Fibroblast of upper back skin (primary cell): ENCODE measurements around the gene ARHGEF11.

Source experiments
- DNase-seq: peaks from one replicate; pipeline ENCODE4 v3.0.0-alpha.2; 2013

The ARHGEF11 gene

DNA sequence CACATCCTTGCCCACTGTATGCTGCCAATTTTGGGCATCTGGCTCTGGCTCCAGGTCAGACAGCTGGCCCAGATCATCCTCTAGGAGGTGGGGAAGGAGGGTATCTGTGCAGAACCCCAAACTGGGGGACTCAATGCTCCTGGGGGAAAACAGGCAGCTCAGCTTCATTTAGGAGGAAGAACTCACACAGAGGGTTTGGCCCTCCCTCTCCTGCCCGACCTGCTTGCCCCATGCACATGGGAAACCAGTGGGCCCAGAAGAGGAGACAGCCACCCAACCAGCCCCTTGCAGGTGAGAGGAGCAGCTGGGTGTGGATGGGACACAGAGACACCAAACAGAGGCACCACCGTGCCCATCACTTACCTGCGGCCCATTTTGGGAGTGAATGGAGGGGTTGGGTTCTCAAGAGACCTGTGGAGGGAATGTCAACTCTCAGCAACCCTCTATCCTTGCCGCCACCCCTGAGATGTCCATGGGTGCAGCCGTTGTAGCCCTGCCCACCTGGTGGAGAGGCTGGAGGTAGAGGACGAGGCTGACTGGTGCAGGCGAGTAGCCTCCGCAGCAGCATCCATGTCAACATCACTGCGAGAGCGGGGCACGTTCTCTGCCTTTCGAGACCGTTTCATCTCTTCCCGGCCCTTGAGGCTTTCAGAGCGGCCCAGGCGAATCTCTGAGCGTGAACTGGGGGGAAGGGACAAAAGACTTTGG lies 97.6 kb downstream of the ARHGEF11 start:
- DNase-seq, result no peak

DNA sequence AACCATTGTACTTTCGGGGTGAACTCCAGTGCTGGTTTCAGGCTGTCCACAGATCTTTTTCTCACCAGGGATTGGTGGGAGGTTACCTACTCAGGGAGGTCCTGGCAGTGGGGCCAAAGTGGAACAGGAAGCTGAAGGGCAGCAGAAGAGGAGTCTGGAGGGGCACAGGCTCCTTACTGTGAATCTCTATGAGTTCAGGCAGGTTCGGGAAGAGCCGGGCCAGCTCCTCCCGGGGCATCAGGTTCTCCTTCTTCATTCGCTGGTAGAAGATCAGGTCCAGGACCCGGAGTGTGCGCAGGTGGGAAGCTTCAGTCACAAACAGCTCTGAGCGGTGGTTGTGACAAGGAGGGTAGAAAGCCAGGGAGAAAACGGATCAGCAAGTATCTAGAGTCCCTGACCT lies 98.4 kb downstream of the ARHGEF11 start:
- DNase-seq, result no peak

DNA sequence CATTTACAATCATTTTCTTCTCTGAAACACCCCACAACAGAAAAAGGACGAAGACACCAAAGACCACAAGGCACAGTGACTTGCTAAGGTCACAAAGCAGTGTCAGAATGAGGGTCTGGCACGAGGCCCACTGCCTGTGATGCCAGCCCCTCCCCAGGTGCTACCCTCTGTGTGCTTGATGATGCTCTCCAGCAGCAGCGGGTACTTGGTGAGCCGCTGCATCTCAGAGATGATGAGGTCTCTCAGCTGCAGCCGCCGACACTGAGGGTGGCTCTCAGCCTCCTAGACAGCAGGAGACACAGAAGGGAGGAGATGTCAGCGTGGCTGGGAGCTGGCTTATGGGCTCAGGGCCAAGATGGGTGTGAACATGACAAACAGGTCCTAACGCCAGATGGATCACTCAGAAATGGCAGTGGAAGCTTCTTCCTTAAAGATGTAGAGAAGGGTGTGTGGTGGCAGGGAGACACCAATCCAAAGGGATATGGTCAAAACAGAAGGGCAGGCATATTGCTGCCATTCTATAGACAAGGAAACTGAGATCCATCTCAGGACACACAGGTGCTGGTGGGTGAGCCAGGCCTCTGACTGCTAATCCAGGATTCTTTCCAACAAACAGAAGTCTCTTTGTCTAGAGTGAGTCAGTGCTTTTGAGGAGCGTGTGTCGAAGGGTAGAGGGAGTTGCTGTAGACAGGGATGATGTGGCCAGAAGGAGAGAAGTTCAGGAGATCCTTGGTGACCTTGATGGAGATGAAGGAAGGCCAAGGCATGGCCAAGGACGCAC lies 99.5 kb downstream of the ARHGEF11 start:
- DNase-seq, result no peak

DNA sequence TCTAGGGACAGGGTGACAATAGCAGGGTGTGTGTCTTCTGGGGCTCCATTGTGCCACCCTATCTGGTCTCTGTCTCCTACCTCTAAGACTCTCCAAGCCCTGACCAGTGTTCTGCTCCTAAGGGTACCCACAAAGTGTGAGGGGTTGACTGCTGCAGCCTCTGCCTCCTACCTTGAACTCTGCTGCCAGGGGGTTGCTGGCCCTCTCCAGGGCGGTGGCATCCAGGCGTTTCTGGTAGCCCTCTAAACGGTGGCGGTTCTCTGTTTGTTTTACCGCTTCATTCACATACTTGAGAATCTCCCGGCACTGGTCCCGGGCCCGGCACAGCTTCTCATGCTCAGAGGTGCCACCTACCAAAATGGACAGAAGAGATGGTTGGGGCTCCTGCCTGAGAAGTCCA lies 100.7 kb downstream of the ARHGEF11 start:
- DNase-seq, result no peak

DNA sequence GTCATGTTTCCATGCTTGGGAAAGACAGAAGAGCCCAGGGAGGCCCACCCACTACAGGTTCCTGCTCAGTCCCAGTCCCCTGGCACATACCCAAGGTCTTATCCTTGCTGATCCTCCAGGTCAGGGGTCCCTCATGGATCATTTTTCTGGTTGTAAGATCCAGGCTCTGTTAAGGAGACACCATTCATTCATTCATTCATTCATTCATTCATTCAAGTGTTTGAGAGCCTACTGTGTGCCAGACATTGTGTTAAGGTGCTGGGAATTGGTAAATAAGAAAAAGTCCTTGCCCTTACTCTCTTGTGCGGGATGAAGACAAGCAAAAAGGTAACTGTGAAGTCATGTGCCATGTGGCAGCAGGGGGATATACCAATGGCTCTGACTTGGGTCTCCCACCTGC lies 101.3 kb downstream of the ARHGEF11 start:
- no peak for DNase-seq

DNA sequence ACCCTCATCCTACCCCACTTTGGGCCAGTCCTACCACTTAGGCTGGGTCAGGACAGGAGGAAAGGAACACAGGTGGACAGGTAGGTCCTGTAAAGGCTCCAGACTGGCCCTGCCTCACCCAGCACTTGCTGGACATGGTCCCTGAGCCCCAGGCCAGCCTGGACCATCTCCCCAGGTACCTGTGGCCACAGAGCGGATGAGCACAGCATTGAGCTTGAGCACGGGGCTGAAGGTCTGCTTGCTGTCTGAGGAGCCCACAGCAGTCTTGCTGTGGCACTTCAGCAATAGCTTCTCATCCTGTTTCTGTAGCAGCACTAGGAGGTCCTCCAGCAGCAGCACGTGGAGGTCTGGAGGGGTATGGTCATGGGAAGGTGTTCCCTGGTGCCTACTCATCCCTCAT lies 101.8 kb downstream of the ARHGEF11 start:
- no peak for DNase-seq

DNA sequence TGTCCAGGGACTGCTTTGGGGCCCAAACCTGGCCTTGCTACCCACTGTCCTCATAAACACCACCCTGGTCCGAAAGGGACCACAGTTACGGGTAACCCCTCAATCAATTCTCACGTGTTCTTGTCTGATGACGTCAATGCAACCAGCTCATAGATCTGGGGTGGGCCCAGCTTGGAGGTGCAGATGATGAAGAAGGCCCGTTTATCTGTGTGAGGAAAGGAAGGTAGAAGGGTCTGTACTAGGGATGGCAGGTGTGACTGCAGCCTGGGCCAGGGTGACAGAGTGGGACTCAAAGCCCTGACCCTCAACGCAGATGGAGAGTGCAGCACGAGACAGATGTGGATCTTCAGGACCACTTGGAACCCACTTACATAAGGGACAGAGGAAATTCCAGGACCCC lies 103.0 kb downstream of the ARHGEF11 start:
- no peak for DNase-seq

DNA sequence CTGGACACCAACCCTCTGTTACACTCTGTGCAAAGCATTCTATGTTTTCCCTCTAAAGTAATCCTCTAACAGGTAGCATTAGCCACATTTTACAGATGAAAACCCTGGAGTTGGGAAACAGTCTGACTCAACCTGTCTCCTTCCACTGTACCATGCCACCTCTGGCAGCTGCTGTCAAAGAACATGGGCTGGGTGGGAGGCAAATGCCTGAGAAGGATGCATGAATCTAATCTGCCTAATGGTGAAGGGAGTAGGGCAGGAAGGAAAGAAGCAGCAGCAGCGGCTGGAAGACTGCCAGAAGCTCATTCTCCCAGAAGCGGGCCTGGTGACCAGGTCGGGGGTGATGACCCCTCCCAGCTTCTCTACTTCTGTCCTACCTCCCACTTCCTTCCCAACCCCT lies 103.4 kb downstream of the ARHGEF11 start:
- no peak for DNase-seq

DNA sequence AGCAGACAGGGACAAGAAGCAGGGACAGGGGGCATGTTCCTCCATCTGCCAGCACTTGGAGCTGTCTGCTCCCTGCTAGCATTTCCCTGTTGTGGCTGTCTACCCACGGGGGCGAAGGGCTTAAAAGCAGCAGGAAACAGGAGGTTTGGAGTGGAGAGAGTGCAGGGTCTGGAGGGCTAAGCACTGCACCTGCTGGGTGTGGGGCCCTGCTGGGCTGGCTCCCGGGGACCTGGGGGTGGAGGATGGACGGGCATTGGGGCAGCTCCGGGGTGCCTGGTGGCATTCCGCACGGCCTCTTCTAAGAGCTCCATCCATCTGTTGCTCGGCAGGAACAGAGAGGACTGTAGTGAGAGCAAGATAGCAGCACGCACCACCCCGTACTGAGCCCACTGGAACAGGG lies 103.9 kb downstream of the ARHGEF11 start:
- no peak for DNase-seq

DNA sequence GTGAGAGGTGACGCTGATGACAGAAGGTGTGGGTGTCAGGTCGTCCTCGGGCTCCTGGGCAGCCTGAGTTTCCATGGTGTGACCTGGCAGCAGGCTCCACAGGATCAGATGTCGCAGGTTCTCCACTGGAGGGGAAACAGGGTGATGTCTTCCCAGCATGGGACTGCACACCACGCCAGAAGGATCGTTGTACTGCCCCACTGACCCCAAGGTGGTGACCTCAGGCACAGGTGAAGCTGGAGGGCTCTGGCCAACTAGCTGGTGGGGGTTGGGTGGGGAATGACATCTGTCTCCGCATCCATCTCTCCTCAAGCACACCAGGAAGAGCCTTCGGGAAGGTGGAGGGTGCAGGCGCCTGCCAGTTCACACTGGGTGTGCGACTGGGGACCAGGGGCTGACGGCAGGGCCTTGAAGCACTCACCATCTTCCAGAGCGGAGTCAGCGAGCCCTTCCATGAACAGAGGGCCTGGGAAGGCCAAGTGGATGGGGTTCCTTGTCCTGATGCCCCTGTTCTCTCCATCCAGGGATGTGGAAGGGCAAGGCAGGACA lies 105.7 kb downstream of the ARHGEF11 start:
- no peak for DNase-seq

DNA sequence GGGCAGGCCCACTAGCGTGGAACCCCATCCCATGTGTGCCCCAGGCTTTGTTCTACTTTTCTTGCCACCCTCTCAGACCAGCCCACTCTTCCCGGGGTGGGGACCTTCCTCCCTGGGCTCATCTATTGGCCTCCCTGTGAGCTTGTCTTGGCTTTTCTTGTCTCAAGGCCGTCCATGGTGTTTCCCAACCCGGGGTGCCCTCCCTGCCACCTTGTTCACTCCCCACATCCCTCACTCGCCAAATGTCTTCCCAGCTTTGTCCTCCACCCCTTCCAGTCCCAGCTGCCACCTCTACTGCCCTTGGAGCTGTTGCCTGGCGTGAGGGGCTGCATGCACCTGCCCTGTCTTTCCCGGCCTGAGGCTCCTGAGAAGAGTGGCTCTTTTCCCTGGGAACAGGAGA lies 106.7 kb downstream of the ARHGEF11 start:
- no peak for DNase-seq

DNA sequence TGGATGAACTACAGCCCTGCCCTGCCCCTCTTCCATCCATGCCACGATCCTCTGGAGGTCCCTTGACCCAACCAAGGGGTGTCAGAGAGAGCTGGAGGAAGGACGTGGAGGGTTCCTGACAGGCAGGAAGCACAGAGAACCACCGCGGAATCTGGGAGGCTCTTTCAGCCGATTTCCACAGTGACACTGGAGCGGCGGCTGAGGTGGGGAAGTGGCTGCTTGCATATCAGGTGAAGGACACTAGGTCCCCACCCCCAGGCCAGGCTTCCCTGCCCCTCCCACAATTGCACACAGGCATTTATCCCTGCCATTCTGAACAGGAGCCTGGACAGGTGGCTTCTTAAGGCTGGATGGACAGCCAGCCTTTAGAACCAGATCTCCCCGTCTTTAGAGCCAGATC lies 107.7 kb downstream of the ARHGEF11 start:
- no peak for DNase-seq

DNA sequence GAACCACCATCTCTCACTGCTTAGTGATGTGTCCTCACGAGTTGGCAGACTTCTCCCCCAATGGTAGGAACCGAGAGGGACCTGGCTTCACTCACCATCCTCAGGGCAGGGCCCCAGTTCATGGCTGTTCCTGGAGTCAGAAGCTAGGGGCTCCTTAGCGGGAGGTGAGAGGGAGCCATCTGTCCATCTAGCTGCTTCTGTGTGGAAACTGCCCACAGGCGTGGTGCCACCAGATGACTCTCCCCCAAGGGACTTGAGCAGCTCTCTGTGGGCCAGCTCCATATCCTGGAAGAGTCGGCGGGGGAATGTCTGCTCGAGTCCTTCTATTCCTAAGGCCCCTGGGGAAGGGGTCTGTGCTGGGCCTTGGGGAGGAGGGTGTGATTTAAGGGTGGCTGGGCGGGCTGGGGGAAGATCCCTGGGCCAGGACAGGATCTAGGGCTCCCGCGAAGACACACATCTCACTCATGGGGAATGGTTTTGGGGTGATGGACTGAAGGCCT lies 108.8 kb downstream of the ARHGEF11 start:
- DNase-seq, result no peak

DNA sequence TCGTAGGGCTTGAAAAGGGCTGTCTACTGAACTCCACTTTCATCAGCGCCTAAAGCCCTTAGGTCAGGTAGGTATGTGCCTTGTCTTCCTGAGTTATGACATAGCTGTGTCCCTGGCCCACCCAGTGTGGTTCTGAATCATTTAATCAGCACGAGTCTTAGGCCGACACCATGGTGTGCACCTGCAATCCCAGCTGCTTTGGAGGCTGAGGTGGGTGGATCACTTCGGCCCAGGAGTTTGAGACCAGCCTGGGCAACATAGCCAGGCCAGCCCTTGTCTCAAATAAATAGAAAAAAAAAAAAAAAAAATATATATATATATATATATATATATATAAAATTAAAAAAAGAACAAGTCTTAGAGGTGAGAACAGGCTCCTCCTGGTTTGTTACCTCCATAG lies 109.4 kb downstream of the ARHGEF11 start:
- no peak for DNase-seq

DNA sequence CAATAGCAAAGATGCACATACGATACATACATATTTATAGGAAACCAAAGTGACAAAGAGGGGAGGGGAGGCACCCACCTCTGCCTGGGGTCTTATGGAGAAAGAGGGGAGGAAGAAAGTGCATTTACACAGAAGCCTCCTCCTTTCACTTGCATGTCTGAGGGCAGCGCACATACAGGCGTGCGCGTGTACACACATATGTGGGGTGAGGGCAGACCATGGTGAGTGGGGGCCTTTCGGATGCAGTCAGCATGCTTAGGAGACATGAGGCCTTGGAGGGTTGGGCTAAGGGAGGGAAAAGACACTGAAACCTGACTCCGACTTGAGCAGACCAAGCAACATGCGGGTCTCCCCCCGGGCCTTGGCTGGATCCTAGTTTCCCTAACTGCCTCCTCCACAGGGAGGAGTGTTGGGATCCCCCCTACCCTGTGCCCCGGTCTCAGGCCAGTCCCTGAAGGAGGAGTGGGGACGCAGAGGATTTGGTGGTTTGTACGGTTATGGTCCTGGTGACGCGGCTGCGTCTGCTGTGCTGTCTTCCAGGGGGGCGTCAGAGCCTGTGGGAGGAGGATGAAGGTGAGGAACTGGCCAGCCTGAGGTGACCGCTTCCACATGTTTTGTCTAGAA lies 109.9 kb downstream of the ARHGEF11 start:
- no peak for DNase-seq

DNA sequence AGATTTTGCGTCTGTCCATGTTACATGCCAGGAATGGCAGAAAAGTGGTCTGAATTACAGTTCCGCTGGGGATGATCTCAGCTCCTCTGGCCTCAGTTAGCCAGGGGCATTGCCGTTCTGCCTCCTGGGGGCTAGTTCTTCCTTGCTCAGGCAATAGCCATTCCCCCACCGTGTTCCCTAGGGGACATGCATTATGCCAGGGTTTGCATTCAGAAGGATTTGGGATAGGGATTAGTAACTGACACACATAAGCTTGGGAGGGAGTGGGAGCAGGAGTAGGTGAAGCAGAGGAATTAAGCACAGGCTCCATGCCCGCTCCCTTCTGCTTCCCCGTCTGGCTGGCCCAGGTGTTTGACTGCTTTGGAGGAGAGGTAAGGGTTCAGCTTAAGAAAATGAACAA lies 112.4 kb downstream of the ARHGEF11 start:
- DNase-seq, result no peak

DNA sequence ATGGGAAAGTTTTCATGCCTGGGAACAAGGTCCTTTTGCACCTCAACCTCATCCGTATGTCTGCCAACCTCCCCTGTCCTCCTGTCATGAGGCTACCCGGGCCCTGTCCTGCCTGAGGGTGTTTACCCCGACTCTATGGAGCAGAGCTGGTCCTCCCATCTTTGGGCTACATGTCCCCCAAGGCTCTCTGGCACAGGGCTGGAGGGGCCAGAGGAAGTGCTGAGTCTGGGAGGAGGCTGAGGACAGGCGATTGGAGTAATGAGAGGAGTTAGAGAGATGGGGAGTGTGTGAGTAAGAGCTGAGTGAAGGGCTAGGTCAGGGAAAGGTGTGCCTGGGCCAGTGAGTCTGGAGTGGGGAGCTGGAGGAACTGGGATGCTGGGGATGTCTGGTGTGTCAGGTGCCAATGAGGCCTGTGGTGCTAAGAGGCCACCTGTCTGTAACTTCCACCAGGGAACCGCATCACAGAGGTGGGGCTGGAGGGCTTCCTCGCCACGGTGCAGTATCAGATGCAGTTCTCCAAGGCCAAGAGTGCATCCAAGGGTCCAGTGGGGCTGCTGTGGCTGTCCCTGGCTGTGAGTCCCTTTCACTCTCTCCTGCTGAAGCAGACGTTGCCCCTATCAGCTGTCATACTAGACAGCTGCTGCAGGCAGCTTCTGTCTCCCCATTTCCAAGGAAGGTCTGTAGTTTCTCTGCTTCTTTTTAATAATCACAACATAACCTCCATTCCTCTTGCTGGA lies 113.4 kb downstream of the ARHGEF11 start:
- DNase-seq, result no peak

DNA sequence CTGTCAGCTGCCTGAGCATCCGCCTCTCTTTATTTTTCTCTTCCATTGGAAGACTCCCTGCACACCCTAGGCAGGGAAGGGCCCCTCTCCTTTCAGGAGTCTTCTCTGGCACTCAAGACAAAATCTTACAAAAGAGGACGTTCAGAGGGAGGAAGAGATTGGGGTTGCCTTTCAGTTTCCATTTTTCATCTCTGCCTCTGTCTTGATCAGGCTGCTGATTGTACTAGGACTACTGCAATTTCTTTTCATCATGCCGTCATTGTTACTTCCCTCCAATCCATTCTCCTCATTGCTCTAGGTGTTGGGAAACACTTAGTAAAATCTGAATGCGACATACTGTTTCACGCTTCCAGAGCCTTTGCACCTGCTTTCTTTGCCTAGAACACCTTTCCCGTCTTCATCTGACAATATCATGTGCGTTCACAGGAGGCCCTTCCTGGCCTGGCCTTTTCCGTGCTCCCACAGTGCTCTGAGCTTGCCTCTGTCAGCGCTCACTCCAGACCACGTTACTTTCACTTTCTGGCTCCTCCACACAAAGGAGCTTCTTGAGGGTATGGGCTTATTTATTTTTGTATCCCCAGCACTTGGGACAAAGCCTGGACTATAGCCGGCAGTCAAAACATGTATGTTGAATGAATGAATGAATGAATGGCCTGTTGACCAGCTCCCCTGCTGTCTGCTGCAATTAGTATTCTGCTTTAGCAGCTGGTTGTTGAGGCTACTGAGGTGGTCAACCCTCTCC lies 114.2 kb downstream of the ARHGEF11 start:
- DNase-seq, result no peak

DNA sequence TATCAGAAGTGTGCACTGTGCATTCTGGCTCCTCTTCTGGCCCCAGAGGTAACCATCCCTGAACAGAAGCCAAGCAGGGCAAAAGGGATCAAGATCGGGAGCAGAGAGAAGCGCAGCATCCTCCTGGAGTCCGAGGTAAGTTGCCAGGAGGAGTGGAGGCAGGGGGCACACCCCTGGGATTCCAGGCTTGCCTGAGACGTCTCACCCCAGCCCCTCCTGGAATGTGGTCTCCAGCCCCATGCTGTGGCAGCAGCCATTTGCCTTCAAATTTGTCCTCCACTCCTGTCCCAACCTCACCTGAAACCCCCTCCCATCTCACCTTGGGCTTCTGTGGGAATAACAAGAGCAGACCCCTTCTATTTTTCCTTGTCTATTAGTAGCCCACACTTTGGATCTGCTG lies 115.1 kb downstream of the ARHGEF11 start:
- no peak for DNase-seq

DNA sequence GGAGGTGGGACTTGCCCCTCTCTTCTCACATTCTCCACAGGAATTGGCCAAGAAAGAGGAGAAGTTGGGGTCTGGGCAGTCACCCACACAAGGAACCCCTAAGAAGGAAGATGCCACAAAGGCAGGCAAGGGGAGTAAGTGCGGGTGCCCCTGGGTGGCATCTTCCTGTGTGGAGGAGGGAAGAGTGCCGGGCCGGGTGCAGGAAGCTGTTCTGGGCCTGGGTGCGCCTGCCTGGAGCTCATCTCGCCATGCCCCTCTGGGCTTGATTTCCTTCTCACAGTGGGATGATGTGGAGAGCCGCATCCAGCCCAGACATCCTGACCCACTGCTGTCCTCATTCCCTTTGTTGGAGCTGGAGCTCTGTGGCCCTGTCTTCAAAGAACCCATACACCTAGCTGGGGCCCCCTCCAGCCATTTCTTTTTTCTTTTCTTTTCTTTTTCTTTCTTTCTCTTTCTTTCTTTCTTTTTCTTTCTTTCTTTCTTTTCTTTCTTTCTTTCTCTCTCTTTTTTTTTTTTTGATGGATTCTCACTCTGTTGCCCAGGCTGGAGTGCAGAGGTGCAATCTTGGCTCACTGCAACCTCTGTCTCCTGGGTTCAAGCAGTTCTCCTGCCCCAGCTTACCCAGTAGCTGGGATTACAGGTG lies 115.8 kb downstream of the ARHGEF11 start:
- no peak for DNase-seq

DNA sequence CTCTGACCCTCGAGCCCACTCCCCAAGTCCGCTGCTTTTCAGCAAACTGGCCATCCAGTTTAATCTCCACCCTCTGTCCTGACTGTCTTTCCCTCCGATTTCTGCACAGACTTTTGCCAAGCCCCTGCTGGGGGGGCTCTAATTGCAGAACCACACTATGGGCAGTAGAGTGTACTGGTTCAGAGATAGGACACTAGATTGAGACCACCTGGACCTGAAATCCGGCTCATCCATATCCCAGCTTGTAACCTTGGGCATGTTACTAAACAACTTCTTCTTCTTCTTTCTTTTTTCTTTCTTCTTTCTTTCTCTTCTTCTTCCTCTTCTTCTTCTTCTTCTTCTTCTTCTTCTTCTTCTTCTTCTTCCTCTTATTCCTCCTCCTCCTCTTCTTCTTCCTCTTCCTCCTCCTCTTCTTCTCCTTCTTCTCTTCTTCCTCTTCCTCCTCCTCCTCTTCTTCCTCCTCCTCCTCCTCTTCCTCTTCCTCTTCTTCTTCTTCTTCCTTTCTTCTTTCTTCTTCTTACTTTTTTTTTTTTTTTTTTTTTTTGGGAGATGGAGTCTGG lies 117.4 kb downstream of the ARHGEF11 start:
- no peak for DNase-seq
